LNCAP (cell line): Measurements from ENCODE around the gene C6orf15.

Source experiments
- TF ChIP-seq, protein P1 (sequence below): fragments of 450-650 bp; IDR thresholded peaks from 2 replicates; pipeline ENCODE4 v1.5.1; 2017; ENCODE audit warnings: mild to moderate bottlenecking

The C6orf15 gene

DNA sequence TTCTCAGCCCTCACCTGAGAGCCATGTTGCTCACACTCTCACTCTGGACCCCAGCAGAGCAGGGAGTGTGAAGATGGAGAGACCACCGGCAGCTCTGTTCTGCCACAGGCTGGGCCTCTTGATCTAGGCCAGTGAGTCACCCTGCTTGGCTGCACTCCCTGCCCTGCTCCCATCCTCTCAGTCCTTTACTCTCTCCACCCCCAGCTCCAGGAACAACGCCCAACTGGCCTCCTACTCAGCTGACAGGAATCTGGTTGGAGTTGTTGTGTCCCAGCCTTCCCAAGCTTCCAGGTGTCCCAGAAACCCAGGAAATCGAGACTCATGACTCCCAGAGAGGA lies 2.1 kb upstream of the C6orf15 start, which contains the start of gene PSORS1C1:
TSS of gene PSORS1C1 (plus strand) at position 260 of the 338 bp plus-strand sequence. CDS start 14,833 bp downstream, outside the sequence.
- TF ChIP-seq, protein P1, sequence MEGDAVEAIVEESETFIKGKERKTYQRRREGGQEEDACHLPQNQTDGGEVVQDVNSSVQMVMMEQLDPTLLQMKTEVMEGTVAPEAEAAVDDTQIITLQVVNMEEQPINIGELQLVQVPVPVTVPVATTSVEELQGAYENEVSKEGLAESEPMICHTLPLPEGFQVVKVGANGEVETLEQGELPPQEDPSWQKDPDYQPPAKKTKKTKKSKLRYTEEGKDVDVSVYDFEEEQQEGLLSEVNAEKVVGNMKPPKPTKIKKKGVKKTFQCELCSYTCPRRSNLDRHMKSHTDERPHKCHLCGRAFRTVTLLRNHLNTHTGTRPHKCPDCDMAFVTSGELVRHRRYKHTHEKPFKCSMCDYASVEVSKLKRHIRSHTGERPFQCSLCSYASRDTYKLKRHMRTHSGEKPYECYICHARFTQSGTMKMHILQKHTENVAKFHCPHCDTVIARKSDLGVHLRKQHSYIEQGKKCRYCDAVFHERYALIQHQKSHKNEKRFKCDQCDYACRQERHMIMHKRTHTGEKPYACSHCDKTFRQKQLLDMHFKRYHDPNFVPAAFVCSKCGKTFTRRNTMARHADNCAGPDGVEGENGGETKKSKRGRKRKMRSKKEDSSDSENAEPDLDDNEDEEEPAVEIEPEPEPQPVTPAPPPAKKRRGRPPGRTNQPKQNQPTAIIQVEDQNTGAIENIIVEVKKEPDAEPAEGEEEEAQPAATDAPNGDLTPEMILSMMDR, result no peak

DNA sequence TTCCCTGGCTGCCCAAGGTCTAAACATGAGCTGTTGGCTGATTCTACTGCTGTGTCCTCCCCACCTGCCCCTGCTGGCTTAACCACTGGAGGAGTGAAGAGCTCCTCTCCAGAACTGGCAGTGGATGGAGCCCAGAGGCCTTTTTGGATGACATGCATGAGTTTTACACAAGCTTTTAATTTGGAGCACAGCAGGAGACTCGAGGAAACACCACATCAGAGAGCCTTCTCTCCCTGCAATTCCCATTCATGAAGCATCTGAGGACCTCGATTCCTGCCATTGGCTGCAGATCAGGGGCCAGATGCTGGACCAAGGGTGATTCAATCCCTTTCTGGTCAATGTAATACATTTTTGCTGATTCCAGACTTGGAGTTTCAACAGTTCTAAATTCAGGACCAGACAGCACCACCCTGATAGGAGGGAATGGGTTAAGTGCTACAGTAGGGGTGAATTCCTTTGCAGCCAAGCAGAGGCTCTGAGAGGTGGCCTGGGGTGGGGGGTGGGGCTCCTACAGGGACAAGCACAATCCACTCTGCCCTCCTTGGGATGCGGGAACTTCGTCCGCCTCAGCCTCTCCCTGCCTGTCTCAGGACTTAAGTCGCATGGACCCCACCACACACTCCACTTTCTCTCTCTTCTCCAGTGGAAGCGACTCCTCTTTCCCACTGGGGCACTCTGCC lies 1.6 kb upstream of the C6orf15 start:
- TF ChIP-seq, protein P1, result no peak

DNA sequence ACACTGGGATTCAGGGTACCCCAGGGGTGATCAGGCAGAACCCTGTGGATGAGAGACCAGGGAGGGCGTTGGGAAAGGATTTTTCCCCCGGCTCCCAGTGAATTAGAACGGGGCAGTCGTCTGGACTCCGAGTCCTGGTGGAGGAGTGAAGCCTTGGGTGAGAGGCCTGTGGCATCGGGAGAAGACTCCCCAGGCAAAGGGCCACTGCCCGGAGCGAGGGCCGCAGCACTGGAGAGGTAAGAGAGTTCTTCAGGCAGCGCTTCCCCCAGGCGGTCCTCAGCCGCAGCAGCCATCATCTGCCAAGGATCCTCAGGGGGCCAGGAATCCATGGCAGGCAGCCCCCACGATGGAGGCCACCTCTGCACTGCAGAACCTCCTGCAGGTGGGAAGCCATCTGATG lies 663 bp downstream of the C6orf15 start:
- TF ChIP-seq, protein P1, result no peak

DNA sequence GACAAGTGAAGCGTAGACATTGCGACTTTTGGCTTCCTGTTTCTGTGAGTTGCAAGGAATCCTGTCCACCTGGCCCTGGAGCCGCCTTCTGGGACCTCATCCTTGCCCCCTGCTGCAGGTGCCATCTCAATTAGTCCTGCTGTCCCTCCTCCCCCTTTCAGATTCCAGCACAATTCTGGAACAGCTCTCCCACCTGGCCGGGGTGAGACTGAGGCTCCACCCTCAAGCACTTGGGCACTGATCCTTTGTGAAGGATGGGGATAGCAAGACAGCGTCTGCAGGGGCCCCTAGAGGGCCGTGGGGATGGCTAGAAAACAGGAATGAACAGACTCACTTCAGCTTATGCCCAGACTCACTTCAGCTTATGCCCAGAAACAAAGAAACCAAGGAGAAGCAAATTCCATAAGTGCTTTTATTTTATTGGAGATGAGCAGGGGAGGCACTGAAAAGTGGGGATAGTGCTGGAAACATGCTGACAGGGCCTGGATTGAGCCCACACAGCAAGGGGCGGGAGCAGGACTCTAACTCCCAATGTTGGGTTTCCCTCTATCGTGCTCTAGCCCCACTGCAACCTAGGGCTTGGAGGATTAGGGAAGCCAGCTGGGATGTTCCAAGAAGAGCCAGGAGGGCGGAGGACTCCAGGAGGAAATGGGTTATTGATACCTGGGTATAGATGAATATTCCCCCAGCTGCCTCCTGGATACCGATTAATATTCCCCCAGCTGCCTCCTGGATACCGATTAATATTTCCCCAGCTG lies 1.4 kb downstream of the C6orf15 start:
- TF ChIP-seq, protein P1, result no peak

DNA sequence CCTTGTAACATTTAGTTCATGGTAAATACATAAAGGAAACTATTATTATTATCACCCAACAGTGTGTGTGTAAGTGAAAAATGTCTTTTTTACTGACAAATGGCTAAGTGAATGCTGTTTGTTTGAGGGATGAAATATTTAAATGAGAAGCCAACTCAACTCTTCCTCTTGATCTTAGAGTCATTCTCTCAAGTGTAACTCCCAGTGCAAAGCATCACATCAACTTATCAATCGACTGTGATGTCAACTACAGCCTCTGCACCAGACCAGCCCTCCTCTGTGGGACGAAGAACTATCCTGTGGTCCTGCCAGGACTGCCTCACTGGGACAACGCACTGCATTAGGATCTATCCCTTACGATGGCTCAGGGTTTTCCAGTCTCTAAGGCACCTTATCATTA lies 5.3 kb downstream of the C6orf15 start:
- TF ChIP-seq, protein P1, result no peak

DNA sequence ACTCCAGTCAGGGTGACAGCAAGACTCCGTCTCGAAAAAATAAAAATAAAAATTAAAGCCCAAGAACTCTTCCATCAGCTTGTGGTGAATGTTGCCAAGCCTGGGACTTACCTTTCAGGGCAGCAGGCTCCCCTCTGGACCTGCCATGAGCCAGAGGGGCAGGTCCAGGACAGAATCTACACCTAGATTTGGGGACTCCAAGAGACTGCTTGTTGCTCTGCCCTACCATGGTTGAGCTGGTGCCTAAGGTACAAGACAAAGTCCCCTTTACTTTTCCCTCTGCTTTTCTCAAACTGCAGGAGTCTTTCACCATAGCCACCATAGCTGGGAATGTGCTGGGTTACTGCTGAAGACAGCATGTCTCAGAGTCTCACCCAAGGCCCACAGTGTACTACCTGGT lies 9.2 kb downstream of the C6orf15 start:
- TF ChIP-seq, protein P1, result no peak

DNA sequence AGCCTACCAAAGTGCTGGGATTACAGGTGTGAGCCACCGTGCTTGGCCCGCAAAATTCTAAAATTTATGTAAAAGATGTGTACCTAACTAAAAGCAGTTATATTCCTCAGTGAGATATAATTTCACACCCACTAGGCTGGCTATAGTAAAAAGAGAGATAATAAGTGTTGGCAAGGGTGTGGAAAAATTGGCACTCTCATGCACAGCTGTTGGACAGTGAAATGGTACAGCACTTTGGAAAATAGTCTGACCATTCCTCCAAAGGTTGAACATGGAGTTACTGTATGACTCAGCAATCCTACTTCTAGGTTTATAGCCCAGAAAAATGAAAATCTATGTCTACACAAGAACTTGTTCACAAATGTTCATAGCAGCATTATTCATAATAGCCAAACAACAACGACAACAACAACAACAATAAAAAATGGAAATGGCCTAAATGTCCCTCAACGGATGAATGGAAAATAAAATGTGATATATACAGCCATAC lies 13.9 kb downstream of the C6orf15 start:
- TF ChIP-seq, protein P1, result no peak
